ENCODE results near the gene KRTAP5-2.

Gene KRTAP5-2

GRCh38 chr11:1570001-1570453 is 28.1 kb downstream of the KRTAP5-2 start:
- Histone ChIP-seq H3K9me2 (replicated peaks; ENCODE audit: low read depth, low read length) (no peaks in the 10 kb centered on the region), H4K20me1 (ENCODE audit: insufficient read depth, low read length, poor library complexity, severe bottlenecking) (no peaks in the 10 kb centered on the region), H3K9ac (ENCODE audit: low read depth, low read length, poor library complexity, severe bottlenecking) (no peak overlapping the region), H3K9me3 (ENCODE audit: insufficient read depth, low read depth, low read length) (no peaks in the 10 kb centered on the region), H3K27me3 (ENCODE audit: insufficient read depth, low read length, poor library complexity, severe bottlenecking) (no peaks in the 10 kb centered on the region), H3K4me1 (ENCODE audit: insufficient read depth, low read length, poor library complexity, severe bottlenecking) (no peaks in the 10 kb centered on the region), H3K4me2 (ENCODE audit: low read depth, low read length, poor library complexity, severe bottlenecking) (no peak overlapping the region), H3K36me3 (ENCODE audit: insufficient read depth, low read length) (no peaks in the 10 kb centered on the region), H3K4me3 (ENCODE audit: low read length, poor library complexity, severe bottlenecking) (no peak overlapping the region), H3F3A (ENCODE audit: low read depth) (no peaks in the 10 kb centered on the region), H3K79me2 (ENCODE audit: insufficient read depth, low read length) (no peaks in the 10 kb centered on the region), H2AFZ (ENCODE audit: low read length) (no peak overlapping the region)
- TF ChIP-seq CTCF (conservative IDR thresholded peaks at IDR 0.05; ENCODE audit: low read length) (no peak), EZH2phosphoT487 (IDR thresholded peaks at IDR 0.05; ENCODE audit: borderline replicate concordance) (no peak)

- H3K9ac ChIP-seq (ENCODE audit: low read depth, low read length, poor library complexity, severe bottlenecking), result no peak overlapping the region
- no peaks in the 10 kb centered on the region for H3K79me2 ChIP-seq (ENCODE audit: insufficient read depth, low read length)
- H3K4me1 ChIP-seq (ENCODE audit: insufficient read depth, low read length, poor library complexity, severe bottlenecking), result no peaks in the 10 kb centered on the region
- no peak overlapping the region for H2AFZ ChIP-seq (ENCODE audit: low read length)
- no peaks in the 10 kb centered on the region for H3K9me2 ChIP-seq (replicated peaks; ENCODE audit: low read depth, low read length)
- H3K4me2 ChIP-seq (ENCODE audit: low read depth, low read length, poor library complexity, severe bottlenecking), result no peak overlapping the region
- H3K36me3 ChIP-seq (ENCODE audit: insufficient read depth, low read length), result no peaks in the 10 kb centered on the region
- H3K4me3 ChIP-seq (ENCODE audit: low read length, poor library complexity, severe bottlenecking), result no peak overlapping the region
- H3K9me3 ChIP-seq (ENCODE audit: insufficient read depth, low read depth, low read length), result no peaks in the 10 kb centered on the region
- H3F3A ChIP-seq (ENCODE audit: low read depth), result no peaks in the 10 kb centered on the region
- H3K27me3 ChIP-seq (ENCODE audit: insufficient read depth, low read length, poor library complexity, severe bottlenecking), result no peaks in the 10 kb centered on the region
- TF ChIP-seq EZH2phosphoT487 (IDR thresholded peaks at IDR 0.05; ENCODE audit: borderline replicate concordance) (no peak), CTCF (conservative IDR thresholded peaks at IDR 0.05; ENCODE audit: low read length) (no peak)
- H4K20me1 ChIP-seq (ENCODE audit: insufficient read depth, low read length, poor library complexity, severe bottlenecking), result no peaks in the 10 kb centered on the region
Observed at GRCh38 chr11:1569251-1569780, 28.8 kb downstream of the KRTAP5-2 start.

DNA sequence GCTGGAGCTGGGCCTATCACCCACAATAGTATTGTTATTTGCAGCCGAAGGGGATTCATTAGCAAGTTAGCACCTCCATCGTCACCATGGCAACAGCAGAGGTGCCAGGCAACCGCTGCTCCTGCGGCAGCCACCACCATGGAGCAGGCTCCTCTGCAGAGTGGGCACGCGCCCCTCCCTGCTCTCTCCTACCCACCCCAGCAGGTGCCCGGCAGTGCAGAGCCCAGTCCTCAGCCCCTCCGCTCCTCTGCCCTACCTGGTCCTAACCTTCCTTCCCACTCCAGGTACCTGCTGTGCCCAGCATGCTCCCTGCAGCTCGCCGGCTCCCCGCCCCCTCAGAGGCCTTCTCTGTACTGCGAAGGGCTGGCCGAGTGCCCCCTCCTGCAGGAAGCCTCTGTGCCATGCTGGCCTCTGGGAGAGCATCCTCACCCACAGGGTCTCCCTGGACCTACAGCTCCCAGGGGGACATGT is 29.6 kb downstream of the KRTAP5-2 start:
- no peaks in the 10 kb centered on the region for H3K36me3 ChIP-seq (ENCODE audit: insufficient read depth, low read length)
- H3K9me3 ChIP-seq (ENCODE audit: insufficient read depth, low read depth, low read length), result no peaks in the 10 kb centered on the region
- H3F3A ChIP-seq (ENCODE audit: low read depth), result no peaks in the 10 kb centered on the region
- no peak overlapping the region for H3K4me2 ChIP-seq (ENCODE audit: low read depth, low read length, poor library complexity, severe bottlenecking)
- no peak overlapping the region for H2AFZ ChIP-seq (ENCODE audit: low read length)
- no peak overlapping the region for H3K4me3 ChIP-seq (ENCODE audit: low read length, poor library complexity, severe bottlenecking)
- no peaks in the 10 kb centered on the region for H3K79me2 ChIP-seq (ENCODE audit: insufficient read depth, low read length)
- TF ChIP-seq EZH2phosphoT487 (IDR thresholded peaks at IDR 0.05; ENCODE audit: borderline replicate concordance) (no peak), CTCF (conservative IDR thresholded peaks at IDR 0.05; ENCODE audit: low read length) (no peak)
- H3K9me2 ChIP-seq (replicated peaks; ENCODE audit: low read depth, low read length), result no peaks in the 10 kb centered on the region
- no peaks in the 10 kb centered on the region for H3K27me3 ChIP-seq (ENCODE audit: insufficient read depth, low read length, poor library complexity, severe bottlenecking)
- H4K20me1 ChIP-seq (ENCODE audit: insufficient read depth, low read length, poor library complexity, severe bottlenecking), result no peaks in the 10 kb centered on the region
- H3K4me1 ChIP-seq (ENCODE audit: insufficient read depth, low read length, poor library complexity, severe bottlenecking), result no peaks in the 10 kb centered on the region
- H3K9ac ChIP-seq (ENCODE audit: low read depth, low read length, poor library complexity, severe bottlenecking), result no peak overlapping the region

Data from Loucy (cell line).